AG04449 (cell line): ENCODE data around the gene EXOC6B.

ENCODE experiments used
- CTCF ChIA-PET: fragments of 350-600 bp; formaldehyde crosslinking; extraction: SDS; loops from one replicate; lab custom pipeline; 2021; ENCODE audit warnings: antibody characterized with exemption; lab: Yijun Ruan, JAX
- POLR2A ChIA-PET: fragments of 400-600, 350-600 bp; formaldehyde crosslinking; extraction: SDS; loops from one replicate; lab custom pipeline; 2020; ENCODE audit warnings: antibody characterized with exemption, inconsistent platforms; lab: Yijun Ruan, JAX
- DNase-seq: peaks from one replicate; pipeline ENCODE4 v3.0.0-alpha.2; 2010; ENCODE audit warnings: low read depth, low spot score
- H3K4me3 ChIP-seq: 2 replicates; pipeline ENCODE4 v1.5.1; 2011; ENCODE audit warnings: low read depth, mild to moderate bottlenecking, control low read depth, low read length
- CTCF ChIP-seq: IDR thresholded peaks from one replicate; pipeline ENCODE4 v1.5.1; 2011; ENCODE audit warnings: mild to moderate bottlenecking, moderate library complexity, low read length, control low read depth, inconsistent platforms; ENCODE audit not compliant: insufficient read depth; ENCODE audit errors: missing control alignments

The EXOC6B gene

GRCh38 chr2:72132981-72133720, 692.7 kb downstream of the EXOC6B start:
- CTCF ChIA-PET: interaction anchor here (1.1 to 2.9 kb wide), 2 partner anchors 334 to 339 kb away, joined by 3 to 8 read pairs; no protein-coding TSS in a partner anchor
- DNase-seq: no peak

GRCh38 chr2:72131916-72132841, 693.7 kb downstream of the EXOC6B start:
- DNase-seq: no peak
- POLR2A ChIA-PET: no interaction called here
- no peak overlapping the region for H3K4me3 ChIP-seq
- TF ChIP-seq CTCF: no peak
- CTCF ChIA-PET: interaction anchor here (1.0 to 2.9 kb wide), 3 partner anchors 136 to 338 kb away, joined by 3 to 8 read pairs (median 3); no protein-coding TSS in a partner anchor

More at GRCh38 chr2:72132981-72133720, 692.7 kb downstream of the EXOC6B start:
- TF ChIP-seq CTCF: no peak
- POLR2A ChIA-PET: no interaction called here
- H3K4me3 ChIP-seq: no peak overlapping the region

- no peak for DNase-seq
- no peak overlapping the region for H3K4me3 ChIP-seq
- POLR2A ChIA-PET: no interaction called here
- no peak for TF ChIP-seq CTCF
- CTCF ChIA-PET: interaction anchor here (2.9 kb wide), 1 partner anchor 333 kb away, joined by 8 read pairs; no protein-coding TSS in a partner anchor
These were observed 694.4 kb downstream of the EXOC6B start for GRCh38 chr2:72131371-72131891.

- TF ChIP-seq CTCF: no peak
- H3K4me3 ChIP-seq: no peak overlapping the region
- ChIA-PET CTCF (interaction anchor here (0.8 to 2.9 kb wide), 2 partner anchors 7 to 449 kb away, joined by 3 to 17 read pairs; no protein-coding TSS in a partner anchor), POLR2A (no interaction called here)
- no peak for DNase-seq
These were observed 695.0 kb downstream of the EXOC6B start for GRCh38 chr2:72130659-72131360.

- H3K4me3 ChIP-seq: no peak overlapping the region
- no peak for DNase-seq
- CTCF ChIA-PET: interaction anchor here (0.7 to 2.9 kb wide), 3 partner anchors 8 to 520 kb away, joined by 3 to 17 read pairs (median 3); no protein-coding TSS in a partner anchor
- TF ChIP-seq CTCF: no peak
- POLR2A ChIA-PET: no interaction called here
These were observed 696.0 kb downstream of the EXOC6B start for GRCh38 chr2:72129681-72130340.
